ENCODE measurements around the gene SYT14. TPM values are rescaled to one million over a fixed set of nuclear protein-coding genes. Genes with fewer than 3 reads are reported as not detected.
"Not testable (repeated sequence)": the region's sequence is repeated elsewhere in the genome, so short reads cannot be mapped to it uniquely, and the experiment has no call there.

SYT14 gene
- total RNA-seq, result not detected
- polyA plus RNA-seq, result not detected
- long read RNA-seq, donor 1, result 0 reads
- long read RNA-seq, donor 2, result 0 reads
- long read RNA-seq, donor 3, result 0 reads

GRCh38 chr1:209937996-209938959 lies at the start of gene SYT14:
Gene SYT14, plus strand, starts transcription at chr1:209938217. Its CDS starts 48 bp downstream, at chr1:209938265.
- WGBS, 4 donors, result 1 to 6% (median 4%) methylated on average over 27 to 98 of the region's 98 CpGs
- H3K27ac ChIP-seq, result no peak within 1 kb of the TSS
- ATAC-seq (no peak), DNase-seq (peak in 1 of 5 donors; percentile 40)
- H3K36me3 ChIP-seq, result no peaks in the 10 kb centered on the region
- intact Hi-C loops (cut with DNase I), result no loop called here
- H3K9me3 ChIP-seq, result no peaks in the 10 kb centered on the region
- H3K27me3 ChIP-seq, result peaks cover 3 to 49% (median 28%) of the 10 kb centered on the region in 9 donors
- peaks cover 0 to 11% (median 0%) of the 10 kb centered on the region in 12 donors for H3K4me1 ChIP-seq
- peak within 1 kb of the TSS in 5 of 12 donors; percentile 9 to 37 (median 17) for H3K4me3 ChIP-seq
- TF ChIP-seq POLR2A (IDR thresholded peaks at IDR 0.05), result no peak
- TF ChIP-seq CTCF (IDR thresholded peaks at IDR 0.05), result no peak

- H3K9me3 ChIP-seq; H3K36me3 ChIP-seq; intact Hi-C loops (cut with DNase I); H3K4me3 ChIP-seq; ATAC-seq; H3K4me1 ChIP-seq; H3K27ac ChIP-seq; DNase-seq: not testable (repeated sequence)
- 77 to 90% (median 87%) methylated on average over 28 to 31 of the region's 31 CpGs for WGBS, 4 donors
- H3K27me3 ChIP-seq, result peaks cover 0 to 26% (median 0%) of the 10 kb centered on the region in 9 donors
Observed at GRCh38 chr1:209888291-209889076, 49.5 kb upstream of the SYT14 start.

- Histone ChIP-seq H3K27ac (no peak overlapping the region), H3K27me3 (peaks cover 0 to 26% (median 0%) of the 10 kb centered on the region in 9 donors), H3K36me3 (no peaks in the 10 kb centered on the region), H3K9me3 (peaks cover 0 to 4% (median 0%) of the 10 kb centered on the region in 12 donors), H3K4me3 (no peak overlapping the region), H3K4me1 (no peaks in the 10 kb centered on the region)
- ATAC-seq (no peak), DNase-seq (no peak)
- intact Hi-C loops (cut with DNase I), result no loop called here
- no peak for TF ChIP-seq POLR2A (IDR thresholded peaks at IDR 0.05)
- no peak for TF ChIP-seq CTCF (IDR thresholded peaks at IDR 0.05)
- 62 to 96% (median 87%) methylated on average over 16 to 35 of the region's 35 CpGs for WGBS, 4 donors
Observed at GRCh38 chr1:209889077-209889418, 49.0 kb upstream of the SYT14 start.

GRCh38 chr1:209890641-209891330 lies 47.2 kb upstream of the SYT14 start:
- intact Hi-C loops (cut with DNase I), result no loop called here
- Histone ChIP-seq H3K27ac (no peak overlapping the region), H3K9me3 (peaks cover 0 to 4% (median 0%) of the 10 kb centered on the region in 12 donors), H3K36me3 (no peaks in the 10 kb centered on the region), H3K4me1 (no peaks in the 10 kb centered on the region), H3K27me3 (peaks cover 0 to 16% (median 0%) of the 10 kb centered on the region in 9 donors), H3K4me3 (no peak overlapping the region)
- ATAC-seq (no peak), DNase-seq (no peak)
- TF ChIP-seq POLR2A (IDR thresholded peaks at IDR 0.05) (no peak), CTCF (IDR thresholded peaks at IDR 0.05) (no peak)
- 51 to 75% (median 65%) methylated on average over 3 of the region's 3 CpGs for WGBS, 4 donors

Measured in heart left ventricle (tissue), 16 donors.